ENCODE data around the gene PRLR.

Gene PRLR

GRCh38 chr5:35026941-35027340, 203.3 kb downstream of the PRLR start:
- DNase-seq = peak; percentile 75

GRCh38 chr5:35026280-35026840, 203.9 kb downstream of the PRLR start:
- peak; percentile 75 for DNase-seq

DNA sequence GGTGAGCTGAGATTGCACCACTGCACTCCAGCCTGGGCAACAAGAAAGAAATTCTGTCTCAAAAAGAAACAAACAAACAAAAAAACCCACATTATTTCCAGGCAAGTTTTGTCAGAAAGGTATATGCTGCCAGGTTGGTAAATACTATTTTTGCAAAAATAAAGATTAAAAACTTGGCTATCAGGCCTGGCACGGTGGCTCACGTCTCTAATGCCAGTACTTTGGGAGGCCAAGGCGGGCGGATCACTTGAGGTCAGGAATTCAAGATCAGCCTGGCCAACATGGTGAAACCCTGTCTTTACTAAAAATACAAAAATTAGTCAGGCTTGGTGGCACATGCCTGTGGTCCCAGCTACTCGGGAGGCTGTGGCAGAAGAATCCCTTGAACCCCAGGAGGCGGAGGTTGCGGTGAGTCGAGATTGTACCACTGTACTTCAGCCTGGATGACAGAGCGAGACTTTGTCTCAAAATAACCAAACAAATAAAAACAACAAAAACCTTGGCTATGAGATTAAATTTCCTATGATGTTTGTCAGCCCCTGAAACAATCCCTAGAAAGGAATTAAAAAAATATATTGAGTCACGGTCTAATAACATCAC, 205.3 kb downstream of the PRLR start:
- no peak for DNase-seq

DNA sequence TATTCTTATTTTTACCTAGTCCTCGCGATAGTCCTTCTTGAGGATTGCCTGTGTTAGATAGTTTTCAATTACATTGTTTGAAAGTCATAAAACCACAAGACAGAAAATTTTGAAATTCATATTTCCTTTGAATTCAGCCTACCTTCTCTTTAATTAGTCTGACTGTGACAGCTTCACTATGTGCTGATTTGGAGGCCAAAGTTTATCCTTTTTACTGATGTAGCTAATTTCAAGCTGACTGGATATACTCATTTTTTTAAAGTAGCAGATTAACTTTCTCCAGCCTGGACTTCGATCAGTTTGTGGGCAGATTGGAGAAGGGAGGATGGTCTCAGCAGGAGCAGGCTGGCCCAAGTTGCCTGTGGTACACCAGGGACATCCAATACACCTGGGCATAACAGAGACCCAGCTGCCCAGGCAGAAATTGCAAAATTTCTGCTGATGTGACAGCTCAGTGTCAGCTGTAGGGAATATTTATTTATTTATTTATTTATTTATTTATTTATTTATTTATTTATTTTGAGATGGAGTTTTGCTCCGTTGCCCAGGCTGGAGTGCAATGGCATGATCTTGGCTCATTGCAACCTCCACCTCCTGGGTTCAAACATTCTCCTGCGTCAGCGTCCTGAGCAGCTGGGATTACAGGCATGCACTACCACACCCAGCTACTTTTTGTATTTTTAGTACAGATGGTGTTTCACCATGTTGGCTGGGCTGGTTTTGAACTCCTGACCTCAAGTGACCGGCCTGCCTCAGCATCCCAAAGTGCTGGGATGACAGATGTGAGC, 206.7 kb downstream of the PRLR start:
- DNase-seq = no peak

GRCh38 chr5:35016174-35017051, 213.9 kb downstream of the PRLR start:
- DNase-seq = no peak

- no peak for DNase-seq
Measured at GRCh38 chr5:35015063-35015462, 215.2 kb downstream of the PRLR start.

DNA sequence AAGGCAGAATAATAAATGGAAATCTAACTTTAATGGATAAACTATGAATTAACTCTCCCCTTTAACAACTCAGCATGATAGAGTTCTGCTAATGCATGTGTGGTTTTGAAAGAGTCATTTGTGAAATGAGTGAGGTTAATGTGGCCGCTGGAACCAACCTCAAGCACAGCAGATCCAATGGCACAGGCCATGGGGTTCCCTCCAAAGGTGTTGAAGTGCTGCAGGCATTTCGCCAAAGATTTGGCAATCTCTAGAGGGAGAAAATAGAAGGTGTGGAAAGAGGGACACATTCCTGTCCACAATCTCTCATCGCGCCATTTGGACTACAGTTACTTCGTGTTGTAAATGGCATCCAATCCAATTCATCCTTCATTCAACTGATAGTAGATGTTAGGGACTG, 217.5 kb downstream of the PRLR start:
- no peak for DNase-seq

- no peak for DNase-seq
Measured at GRCh38 chr5:35012365-35012764, 217.9 kb downstream of the PRLR start.

DNA sequence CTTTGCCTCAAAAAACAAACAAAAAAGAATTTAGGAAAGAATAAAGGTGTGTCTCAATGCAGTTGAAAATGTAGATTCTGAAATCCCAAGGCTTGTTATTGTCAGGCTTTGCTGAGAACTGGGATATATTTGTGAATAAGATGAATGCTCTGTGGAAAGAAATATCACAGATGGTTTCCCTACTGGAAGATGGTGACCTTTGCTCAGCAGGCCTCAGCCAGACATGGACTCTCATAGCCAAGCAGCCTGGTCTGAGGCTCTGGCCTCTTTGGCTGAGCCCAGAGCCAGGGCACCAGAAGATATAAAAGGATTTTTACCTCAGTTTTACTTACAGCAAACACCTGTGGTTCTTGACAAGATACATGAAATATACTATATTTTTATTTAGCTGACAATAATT, 219.6 kb downstream of the PRLR start:
- no peak for DNase-seq

GRCh38 chr5:35009657-35010056, 220.6 kb downstream of the PRLR start:
- no peak for DNase-seq

DNA sequence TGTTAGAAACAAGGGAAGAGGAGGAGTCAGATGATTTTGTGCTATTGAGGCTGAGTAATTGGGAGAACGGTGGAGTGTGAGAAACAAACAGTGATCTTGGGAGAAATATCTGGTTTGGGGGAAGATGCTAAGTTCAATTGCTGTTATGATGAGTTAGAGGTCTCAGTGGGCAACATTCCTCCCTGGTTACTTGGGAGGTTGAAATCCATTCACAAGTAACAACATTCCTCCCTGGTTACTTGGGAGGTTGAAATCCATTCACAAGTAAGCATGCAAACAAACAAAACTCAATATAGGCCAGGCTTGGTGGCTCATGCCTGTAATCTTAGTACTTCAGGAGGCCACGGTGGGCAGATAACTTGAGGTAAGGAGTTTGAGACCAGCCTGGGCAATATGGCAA, 221.3 kb downstream of the PRLR start:
- no peak for DNase-seq

DNA sequence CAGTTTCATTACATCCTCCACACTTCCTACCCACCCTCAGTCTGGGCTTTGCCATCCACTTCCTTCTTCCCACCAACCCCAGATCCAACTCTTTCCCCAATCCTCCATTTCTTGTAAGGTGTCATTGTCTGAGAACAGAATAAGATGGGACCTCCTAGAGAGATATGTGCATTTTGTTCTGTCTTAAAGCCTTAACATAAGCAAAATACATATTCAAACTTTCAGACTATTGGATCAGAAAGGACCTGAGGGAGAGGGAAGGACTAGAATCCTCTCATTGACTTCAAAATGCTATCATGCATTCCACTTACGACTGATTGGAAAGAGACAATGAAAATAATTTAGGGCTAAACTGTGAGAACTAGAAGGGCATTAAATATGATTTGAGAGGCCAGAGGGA, 225.5 kb downstream of the PRLR start:
- no peak for DNase-seq

GRCh38 chr5:35004200-35004599, 226.1 kb downstream of the PRLR start:
- no peak for DNase-seq

GRCh38 chr5:35003018-35003957, 227.0 kb downstream of the PRLR start:
- peak; percentile 58 for DNase-seq

GRCh38 chr5:35002459-35002858, 227.8 kb downstream of the PRLR start:
- DNase-seq = no peak

DNA sequence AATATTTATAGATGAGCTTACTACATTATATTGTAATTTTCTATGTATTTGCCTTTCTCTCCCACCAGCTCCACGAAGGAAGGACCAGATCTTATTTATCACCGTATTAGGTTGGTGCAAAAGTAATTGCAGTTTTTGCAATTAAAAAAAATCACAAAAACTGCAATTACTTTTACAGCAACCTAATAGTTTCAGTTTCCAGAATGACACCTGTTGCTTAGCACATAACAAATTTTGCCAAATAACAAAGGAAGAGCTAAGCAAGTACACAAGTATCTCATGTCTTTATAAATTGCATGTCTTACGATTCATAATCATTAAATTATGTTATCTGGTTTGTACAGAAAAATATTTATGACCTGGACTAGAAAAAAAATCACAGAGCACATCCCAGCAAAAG, 228.4 kb downstream of the PRLR start:
- DNase-seq = no peak
